Measurements from ENCODE around the gene LMBRD2.
A peak's percentile ranks its signal among the peaks of the same experiment; 100 is the strongest.

DNA sequence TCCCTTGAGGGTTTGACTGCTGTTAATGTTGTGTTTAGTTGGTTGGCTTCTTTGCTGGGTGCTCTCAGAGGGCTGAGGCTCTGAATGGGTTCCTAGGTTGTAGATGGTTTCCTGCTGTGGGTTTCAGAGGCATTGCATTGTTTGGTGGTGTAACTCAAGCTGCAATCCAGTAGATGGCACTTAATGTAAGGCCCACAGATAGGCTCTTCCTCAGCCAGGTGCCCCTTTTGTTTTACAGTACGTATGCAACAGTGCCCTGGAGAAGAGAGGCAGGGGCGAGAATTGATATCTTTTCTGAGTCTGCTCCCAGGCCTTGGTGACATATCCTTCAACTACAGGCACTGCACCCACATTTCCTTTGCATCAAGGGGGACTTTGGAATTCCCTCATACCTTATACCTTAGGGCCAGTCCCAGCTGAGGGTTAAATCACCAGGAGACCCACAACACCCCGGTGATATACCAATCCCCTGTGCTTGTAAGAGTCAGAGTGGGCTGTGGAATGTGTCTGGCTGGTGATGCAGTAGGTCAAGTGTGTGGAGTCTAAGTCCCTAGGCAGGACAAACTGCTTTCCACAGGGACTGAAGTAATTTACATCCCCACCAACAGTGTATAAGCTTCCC, 78.0 kb downstream of the LMBRD2 start:
- TF ChIP-seq, protein P1, sequence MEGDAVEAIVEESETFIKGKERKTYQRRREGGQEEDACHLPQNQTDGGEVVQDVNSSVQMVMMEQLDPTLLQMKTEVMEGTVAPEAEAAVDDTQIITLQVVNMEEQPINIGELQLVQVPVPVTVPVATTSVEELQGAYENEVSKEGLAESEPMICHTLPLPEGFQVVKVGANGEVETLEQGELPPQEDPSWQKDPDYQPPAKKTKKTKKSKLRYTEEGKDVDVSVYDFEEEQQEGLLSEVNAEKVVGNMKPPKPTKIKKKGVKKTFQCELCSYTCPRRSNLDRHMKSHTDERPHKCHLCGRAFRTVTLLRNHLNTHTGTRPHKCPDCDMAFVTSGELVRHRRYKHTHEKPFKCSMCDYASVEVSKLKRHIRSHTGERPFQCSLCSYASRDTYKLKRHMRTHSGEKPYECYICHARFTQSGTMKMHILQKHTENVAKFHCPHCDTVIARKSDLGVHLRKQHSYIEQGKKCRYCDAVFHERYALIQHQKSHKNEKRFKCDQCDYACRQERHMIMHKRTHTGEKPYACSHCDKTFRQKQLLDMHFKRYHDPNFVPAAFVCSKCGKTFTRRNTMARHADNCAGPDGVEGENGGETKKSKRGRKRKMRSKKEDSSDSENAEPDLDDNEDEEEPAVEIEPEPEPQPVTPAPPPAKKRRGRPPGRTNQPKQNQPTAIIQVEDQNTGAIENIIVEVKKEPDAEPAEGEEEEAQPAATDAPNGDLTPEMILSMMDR (conservative IDR thresholded peaks at IDR 0.05; ENCODE audit: low read depth in 2 of 2) = peak; percentile 55 to 82
- TF ChIP-seq, protein P2, sequence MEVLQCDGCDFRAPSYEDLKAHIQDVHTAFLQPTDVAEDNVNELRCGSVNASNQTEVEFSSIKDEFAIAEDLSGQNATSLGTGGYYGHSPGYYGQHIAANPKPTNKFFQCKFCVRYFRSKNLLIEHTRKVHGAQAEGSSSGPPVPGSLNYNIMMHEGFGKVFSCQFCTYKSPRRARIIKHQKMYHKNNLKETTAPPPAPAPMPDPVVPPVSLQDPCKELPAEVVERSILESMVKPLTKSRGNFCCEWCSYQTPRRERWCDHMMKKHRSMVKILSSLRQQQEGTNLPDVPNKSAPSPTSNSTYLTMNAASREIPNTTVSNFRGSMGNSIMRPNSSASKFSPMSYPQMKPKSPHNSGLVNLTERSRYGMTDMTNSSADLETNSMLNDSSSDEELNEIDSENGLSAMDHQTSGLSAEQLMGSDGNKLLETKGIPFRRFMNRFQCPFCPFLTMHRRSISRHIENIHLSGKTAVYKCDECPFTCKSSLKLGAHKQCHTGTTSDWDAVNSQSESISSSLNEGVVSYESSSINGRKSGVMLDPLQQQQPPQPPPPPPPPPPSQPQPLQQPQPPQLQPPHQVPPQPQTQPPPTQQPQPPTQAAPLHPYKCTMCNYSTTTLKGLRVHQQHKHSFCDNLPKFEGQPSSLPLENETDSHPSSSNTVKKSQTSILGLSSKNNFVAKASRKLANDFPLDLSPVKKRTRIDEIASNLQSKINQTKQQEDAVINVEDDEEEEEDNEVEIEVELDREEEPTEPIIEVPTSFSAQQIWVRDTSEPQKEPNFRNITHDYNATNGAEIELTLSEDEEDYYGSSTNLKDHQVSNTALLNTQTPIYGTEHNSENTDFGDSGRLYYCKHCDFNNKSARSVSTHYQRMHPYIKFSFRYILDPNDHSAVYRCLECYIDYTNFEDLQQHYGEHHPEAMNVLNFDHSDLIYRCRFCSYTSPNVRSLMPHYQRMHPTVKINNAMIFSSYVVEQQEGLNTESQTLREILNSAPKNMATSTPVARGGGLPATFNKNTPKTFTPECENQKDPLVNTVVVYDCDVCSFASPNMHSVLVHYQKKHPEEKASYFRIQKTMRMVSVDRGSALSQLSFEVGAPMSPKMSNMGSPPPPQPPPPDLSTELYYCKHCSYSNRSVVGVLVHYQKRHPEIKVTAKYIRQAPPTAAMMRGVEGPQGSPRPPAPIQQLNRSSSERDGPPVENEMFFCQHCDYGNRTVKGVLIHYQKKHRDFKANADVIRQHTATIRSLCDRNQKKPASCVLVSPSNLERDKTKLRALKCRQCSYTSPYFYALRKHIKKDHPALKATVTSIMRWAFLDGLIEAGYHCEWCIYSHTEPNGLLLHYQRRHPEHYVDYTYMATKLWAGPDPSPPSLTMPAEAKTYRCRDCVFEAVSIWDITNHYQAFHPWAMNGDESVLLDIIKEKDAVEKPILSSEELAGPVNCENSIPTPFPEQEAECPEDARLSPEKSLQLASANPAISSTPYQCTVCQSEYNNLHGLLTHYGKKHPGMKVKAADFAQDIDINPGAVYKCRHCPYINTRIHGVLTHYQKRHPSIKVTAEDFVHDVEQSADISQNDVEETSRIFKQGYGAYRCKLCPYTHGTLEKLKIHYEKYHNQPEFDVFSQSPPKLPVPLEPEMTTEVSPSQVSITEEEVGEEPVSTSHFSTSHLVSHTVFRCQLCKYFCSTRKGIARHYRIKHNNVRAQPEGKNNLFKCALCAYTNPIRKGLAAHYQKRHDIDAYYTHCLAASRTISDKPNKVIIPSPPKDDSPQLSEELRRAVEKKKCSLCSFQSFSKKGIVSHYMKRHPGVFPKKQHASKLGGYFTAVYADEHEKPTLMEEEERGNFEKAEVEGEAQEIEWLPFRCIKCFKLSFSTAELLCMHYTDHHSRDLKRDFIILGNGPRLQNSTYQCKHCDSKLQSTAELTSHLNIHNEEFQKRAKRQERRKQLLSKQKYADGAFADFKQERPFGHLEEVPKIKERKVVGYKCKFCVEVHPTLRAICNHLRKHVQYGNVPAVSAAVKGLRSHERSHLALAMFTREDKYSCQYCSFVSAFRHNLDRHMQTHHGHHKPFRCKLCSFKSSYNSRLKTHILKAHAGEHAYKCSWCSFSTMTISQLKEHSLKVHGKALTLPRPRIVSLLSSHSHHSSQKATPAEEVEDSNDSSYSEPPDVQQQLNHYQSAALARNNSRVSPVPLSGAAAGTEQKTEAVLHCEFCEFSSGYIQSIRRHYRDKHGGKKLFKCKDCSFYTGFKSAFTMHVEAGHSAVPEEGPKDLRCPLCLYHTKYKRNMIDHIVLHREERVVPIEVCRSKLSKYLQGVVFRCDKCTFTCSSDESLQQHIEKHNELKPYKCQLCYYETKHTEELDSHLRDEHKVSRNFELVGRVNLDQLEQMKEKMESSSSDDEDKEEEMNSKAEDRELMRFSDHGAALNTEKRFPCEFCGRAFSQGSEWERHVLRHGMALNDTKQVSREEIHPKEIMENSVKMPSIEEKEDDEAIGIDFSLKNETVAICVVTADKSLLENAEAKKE (CRISPR knock-in tag; IDR thresholded peaks at IDR 0.05) = peak; percentile 75
- no peak for TF ChIP-seq EZH2phosphoT487 (IDR thresholded peaks at IDR 0.05; ENCODE audit: unreplicated experiment)
- no peak for TF ChIP-seq ZNF331 (CRISPR knock-in tag; IDR thresholded peaks at IDR 0.05; ENCODE audit: low read depth)
- no peak for TF ChIP-seq EZH2 (IDR thresholded peaks at IDR 0.05; ENCODE audit: low read depth, unreplicated experiment)
- no peak for TF ChIP-seq JUNB (IDR thresholded peaks at IDR 0.05; ENCODE audit: unreplicated experiment)
- no peak for TF ChIP-seq POLR2AphosphoS5 (IDR thresholded peaks at IDR 0.05; ENCODE audit: low read depth)
- no peak for TF ChIP-seq ZNF114 (CRISPR knock-in tag; IDR thresholded peaks at IDR 0.05)
